ENCODE data around the gene SUFU.

- no peak for TF ChIP-seq EZH2 (IDR thresholded peaks at IDR 0.05; ENCODE audit: borderline replicate concordance, low read depth, low read length, severe bottlenecking)
- TF ChIP-seq, protein P1, sequence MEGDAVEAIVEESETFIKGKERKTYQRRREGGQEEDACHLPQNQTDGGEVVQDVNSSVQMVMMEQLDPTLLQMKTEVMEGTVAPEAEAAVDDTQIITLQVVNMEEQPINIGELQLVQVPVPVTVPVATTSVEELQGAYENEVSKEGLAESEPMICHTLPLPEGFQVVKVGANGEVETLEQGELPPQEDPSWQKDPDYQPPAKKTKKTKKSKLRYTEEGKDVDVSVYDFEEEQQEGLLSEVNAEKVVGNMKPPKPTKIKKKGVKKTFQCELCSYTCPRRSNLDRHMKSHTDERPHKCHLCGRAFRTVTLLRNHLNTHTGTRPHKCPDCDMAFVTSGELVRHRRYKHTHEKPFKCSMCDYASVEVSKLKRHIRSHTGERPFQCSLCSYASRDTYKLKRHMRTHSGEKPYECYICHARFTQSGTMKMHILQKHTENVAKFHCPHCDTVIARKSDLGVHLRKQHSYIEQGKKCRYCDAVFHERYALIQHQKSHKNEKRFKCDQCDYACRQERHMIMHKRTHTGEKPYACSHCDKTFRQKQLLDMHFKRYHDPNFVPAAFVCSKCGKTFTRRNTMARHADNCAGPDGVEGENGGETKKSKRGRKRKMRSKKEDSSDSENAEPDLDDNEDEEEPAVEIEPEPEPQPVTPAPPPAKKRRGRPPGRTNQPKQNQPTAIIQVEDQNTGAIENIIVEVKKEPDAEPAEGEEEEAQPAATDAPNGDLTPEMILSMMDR (IDR thresholded peaks at IDR 0.05; ENCODE audit: borderline replicate concordance, extremely low read depth, low read length, poor library complexity, severe bottlenecking): no peak
Measured at GRCh38 chr10:102581981-102582580, 78.3 kb downstream of the SUFU start.
